ENCODE results near the gene CDX1.

The CDX1 gene

DNA sequence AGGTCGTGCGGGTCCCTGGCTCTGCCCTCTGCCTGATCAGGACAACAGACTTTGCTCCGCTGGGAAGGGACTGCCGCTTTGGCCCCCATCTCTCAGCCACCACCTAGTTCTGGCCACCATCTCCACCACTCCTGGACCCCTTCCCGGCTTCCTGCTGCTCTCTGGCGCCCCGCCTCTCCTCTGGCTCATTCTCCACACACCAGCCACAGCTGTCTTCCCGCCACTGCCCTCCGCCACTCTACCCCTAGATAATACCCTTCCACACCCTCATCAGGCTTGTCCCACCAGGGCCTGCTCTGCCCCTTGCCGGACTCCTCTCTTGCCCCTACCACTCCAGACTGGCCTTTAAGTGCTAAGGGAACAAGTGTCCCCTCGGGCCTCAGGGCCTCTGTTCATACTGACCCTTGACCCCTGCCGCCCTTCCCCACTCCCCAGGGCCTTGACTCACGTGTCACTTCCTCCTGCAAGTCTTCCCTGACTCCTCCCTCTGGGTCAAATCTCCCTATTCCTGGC is 3.0 kb upstream of the CDX1 start:
- no peak for DNase-seq

DNA sequence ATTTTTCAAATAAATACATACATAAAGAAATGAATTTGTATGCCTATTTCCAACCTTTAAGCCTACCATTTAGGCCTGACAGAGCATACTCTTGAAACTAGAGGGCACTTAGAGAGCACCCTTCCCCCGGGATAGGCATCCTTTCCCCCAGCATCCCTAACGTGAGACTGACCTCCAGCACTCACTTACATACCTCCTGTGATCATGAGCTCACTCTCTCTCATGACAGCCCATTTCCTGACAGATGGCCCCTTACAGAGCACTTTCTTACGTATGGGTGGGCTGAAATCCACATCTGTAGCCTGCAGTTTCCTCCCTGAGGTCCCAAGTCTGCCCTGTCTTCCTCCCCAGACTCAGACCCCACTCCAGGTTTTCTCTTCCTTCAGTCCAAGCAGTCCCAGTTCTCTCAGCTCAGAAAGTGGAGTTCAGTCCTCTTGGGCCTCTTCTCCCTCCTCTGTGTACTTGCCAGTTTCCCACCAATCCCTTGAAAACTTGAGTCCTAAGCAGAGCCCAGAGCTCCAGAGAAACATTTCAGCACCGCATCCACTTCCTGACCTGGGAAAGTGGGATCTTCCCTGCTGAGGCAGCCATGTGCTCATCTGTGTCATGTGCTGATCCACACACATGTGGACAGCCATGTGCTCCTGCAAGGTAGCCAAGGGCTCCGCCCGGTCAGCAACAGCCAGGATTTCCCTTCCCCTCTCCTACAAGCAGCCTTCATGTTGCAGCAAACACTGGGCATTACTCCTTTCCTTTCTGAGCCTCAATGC is 2.2 kb upstream of the CDX1 start:
- DNase-seq = no peak

DNA sequence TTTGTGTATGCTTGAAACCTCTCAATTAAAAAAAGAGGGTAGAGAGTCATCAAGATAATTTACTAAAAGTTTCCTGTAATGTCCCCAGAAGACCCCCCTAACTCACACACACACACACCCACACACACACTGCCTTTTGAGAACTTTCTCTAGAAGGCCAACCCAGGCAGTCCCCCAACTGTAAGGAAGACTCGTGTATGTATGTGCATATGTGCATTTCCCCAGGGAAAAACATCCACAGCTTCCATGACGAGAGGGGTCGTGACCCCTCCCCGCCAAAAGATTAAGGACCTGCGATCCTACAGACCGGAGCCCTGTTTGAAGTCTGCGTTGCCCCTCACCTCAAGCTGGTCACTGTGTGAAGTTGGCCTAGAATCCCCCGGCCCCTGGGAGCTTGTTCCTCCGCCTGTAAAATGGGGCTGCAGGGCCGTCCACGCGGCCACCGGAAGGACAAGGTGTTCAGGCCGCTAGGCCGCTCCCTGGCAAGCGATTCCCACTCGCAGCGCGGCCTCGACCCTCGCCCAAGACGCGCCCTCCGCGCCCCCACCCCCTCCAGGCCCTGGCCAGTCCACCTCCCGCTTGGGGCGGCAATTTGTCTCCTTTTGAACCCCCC is 435 bp upstream of the CDX1 start:
- no peak for DNase-seq

DNA sequence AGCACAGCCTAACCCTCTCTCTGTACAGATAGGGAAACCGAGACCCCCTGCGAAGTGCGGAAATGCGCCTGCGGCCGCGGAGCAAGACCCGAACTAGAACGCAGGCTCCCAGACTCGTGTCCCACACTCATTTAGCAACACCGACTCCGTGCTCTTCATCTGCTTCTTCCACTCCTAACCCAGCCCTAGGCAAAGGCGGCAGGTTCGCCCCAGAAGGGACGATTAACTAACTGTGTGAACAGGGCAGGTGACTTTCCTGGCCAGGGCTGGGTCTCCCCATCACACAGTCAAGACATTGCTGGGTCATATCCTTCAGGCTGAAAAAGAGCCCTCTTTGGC is 903 bp downstream of the CDX1 start:
- DNase-seq = no peak

DNA sequence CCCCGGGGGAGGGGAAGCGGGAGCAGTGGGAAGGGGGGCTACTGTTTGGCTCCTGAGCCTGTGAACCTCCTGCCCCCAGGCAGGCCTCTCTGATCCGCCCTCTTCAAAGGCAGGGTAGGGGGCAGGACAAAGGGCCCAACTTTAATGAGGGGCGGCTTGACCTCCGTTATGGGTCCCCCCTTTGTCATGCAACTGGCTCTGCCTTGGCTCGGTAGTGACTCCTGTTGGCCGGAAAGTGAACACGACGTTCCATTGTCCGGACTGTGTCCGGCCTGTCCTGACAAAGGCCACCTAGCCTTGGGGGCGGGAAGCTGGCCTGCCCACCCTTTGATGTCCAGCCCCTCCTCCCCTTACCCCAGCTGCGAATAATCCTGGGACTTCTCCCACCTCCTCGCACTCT is 1.3 kb downstream of the CDX1 start:
- DNase-seq = no peak

DNA sequence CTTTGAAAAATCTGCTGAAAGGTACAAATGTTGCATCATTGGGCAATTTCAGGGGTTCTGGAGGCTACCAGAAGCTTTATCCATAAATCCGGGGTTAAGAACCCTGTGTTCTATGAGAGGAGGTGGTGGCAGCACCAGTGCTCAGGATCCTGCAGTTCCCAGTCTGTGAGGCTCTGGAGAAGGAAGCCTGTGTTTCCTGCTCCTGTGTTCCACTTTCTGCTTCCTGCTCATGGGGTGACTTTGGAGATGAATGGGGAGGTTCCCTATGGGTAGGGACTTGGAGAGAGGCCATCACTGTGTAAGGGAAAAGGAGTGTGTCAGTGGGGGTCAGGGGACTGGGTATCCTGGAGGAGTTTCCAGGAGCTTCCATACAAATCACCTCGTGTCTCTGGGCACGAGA is 2.3 kb downstream of the CDX1 start:
- DNase-seq = no peak

DNA sequence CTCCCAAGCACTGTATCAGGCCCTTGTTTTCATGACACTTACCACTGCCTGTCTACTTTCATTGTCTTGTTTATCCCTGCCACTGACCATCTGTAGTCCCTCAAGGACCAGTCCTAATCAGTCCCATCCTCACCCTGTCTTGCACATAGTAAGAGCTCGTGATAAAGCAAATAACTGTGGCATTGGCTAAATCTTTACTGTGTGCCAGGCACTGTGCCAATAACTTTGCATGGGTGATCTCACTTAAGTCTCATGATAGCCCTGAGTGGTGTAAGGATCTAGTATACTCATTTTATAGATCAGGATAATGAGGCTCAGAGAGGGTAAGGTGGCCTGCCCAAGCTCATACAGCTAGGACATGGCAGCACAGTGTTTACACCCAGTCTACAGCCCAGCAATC is 5.6 kb downstream of the CDX1 start:
- no peak for DNase-seq

DNA sequence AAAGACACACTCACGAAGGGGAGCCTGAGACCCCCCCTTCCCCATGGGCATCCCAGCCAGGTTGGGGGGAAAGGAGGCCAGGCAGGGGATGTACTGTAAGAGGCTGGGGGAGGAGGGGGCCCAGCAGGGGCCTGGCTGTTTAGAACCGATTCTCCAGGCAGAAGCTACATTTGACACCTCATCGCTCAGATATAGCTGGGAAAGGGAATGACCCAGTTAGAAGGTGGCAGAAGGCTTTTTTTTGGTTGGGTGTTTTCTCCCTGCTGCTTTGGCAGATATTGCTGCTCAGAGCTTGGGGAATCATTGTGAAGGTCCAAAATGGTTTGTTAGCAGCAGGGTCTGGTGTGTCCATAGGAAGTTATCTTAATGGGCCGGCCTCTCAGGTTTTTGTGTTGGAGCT is 6.0 kb downstream of the CDX1 start:
- DNase-seq = no peak

DNA sequence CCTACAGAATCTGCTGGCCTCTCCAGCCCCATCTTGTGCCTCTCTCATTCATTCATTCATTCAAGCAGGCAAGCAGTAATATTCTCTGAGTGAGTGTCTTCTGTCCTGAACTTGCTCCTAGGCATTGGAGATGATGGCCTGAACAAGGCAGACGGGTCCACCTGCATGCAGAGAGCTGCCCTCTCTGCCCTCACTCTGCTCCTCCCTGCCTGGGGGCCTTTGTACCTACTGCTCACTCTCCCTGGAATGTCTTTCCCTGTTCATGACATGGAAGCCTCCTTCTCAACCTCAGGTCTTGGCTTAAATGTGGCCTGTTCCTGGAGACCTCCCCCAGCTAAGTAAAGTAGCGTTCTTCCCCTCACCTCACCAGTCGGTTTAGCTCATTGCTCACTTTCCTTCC is 6.6 kb downstream of the CDX1 start:
- DNase-seq = no peak

DNA sequence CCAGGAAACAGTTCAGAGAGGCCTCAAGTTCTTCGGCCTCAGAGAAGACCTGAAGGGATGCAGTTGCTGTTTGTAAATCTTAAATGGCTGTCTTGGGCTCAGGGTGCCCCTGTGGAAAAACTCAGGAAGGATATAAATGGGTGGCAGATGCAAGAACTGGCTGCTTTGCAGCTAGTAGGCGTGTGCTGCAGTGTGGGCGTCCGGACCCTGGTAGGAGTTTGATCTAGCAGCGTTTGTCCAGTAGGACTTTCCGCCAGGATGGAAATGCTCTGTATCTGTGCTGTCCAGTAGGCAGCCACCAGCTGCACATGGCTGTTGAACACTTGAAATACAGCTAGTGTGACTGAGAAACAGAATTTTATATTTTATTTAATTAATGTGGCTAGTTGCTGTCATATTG is 7.7 kb downstream of the CDX1 start:
- no peak for DNase-seq

DNA sequence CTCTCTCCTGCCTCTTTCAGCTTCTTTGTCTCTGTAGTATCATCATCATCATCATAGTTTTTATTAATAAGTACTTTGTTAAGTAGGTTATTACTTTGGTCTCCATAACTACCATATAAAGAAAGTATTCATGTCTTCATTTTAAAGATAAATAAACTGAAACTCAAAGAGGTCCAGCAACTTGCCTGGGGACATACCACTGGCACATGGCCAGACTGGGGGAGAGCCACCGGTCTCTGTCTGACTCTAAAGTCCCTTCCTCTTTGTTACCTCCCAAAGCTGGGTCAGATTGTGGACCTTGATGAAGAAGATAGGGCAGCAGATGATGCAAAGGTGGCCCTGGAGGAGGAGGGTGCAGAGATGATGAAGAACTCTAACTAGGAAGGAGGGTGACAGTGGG is 8.5 kb downstream of the CDX1 start:
- no peak for DNase-seq

DNA sequence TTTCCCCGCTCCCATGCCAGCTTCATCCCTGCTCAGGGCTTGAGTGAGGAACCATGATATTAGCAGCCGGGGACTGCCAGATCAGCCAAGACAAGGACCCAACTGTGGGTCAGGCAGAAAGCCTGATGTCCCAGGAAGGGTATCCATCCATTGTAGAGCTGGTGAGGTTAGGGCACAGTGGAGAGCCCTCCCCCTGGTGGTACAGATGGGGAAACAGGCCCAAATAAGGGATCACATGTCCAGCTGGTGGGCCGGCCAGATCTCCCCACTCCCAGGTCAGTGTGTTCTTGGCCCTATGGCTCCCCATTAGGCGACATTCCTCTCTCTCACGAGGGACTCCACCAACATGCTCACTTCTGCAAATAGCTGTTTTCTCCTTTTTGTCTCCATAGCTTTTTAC is 9.0 kb downstream of the CDX1 start:
- DNase-seq = no peak

DNA sequence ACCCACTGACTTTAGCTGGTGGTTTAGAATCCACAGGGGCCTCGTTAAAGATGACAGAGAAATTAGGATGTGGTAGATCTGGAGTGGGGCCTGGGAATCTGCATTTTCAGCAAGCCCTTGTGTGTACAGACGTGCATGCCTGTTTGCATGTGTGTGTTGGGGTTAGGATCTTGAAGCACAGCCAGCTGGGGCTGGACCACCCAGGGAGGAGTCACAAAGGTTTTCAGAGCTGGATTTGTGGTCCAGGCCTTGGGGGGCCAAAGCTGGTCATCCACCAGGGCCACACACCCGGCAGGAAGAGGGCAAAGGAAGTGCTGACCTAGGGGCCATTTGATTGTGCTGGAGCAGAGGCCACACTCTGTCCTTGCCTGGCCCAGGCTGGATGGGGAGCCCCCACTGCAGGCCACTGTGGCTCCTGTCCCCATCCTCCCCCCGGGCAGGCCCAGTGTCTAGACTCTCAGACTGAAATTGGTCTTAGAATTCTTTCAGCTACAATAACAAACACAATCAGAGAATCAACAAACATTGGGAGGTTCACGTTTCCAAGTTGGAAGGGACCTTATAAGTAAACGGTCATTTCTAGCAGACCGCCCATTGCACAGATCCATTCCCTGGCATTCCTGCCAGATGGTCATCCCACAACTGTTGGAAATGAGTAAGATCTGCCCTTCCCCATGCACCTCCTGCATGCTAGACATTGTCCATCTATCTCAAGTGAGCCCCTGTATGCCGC is 10.3 kb downstream of the CDX1 start:
- DNase-seq = no peak

DNA sequence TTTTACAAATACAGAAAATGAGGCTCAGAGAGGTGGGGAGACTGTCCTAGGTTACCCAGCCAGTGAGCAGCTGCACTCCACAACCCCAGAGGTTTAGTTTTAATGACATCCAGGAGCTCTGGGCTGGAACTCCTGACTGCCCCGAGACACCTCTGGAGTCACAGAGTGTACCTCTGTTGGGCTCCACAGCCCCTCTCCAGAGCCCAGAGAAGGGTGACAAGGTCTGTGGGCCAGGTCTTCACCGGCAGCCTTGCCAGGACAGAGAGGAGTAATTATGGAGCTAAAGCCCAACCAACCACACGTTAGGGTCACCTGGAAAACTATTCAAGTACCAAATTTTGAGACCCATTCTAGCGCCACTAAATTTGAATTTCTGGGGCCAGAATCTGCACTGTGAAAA is 11.1 kb downstream of the CDX1 start:
- no peak for DNase-seq

DNA sequence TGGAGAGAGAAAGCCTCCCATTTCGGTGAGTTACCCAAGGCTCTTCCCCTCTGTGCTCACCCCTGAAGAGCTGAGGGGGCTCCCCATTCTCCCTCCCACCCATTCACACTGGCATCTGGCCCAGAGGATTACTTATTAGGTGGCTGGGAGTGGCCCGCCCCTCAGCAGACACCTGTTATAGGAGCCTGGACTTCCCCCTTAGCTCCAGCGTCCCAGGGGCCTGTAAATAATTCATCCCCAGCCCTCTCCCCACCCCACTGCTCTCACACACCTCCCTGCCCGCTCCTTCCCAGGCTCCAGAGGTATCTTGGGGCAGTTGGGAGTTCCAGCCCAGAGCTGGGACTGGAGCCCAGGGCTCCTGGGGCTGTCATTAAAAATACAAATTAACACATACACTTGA is 11.7 kb downstream of the CDX1 start:
- no peak for DNase-seq

DNA sequence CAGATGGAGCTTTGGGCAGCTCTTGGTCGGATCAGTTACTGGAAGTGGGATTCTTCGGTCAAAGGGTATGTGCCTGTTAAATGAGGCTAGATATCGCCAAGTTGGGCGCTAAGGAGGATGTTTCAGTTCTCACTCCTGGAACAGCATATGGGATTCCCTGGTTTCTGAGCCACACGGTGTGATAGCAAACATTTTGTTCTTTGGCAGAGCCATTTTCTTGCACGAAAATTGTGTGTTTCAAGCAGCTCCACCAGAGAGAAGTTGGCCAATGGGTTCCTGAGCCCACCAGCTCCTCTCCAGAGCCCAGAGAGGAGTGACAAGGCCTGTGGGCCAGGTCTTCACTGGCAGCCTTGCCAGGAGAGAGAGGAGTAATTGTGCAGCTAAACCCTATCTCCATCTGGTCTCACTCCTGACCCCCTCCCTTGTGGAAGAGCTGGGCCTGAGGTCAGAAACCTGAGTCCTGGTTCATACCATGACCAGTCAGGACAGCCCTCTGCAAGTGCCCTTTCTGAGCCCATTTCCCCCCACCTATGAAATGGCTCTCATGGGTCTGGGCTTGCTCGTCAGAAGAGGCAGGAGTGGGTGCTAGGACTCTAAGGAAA is 12.5 kb downstream of the CDX1 start:
- DNase-seq = no peak

DNA sequence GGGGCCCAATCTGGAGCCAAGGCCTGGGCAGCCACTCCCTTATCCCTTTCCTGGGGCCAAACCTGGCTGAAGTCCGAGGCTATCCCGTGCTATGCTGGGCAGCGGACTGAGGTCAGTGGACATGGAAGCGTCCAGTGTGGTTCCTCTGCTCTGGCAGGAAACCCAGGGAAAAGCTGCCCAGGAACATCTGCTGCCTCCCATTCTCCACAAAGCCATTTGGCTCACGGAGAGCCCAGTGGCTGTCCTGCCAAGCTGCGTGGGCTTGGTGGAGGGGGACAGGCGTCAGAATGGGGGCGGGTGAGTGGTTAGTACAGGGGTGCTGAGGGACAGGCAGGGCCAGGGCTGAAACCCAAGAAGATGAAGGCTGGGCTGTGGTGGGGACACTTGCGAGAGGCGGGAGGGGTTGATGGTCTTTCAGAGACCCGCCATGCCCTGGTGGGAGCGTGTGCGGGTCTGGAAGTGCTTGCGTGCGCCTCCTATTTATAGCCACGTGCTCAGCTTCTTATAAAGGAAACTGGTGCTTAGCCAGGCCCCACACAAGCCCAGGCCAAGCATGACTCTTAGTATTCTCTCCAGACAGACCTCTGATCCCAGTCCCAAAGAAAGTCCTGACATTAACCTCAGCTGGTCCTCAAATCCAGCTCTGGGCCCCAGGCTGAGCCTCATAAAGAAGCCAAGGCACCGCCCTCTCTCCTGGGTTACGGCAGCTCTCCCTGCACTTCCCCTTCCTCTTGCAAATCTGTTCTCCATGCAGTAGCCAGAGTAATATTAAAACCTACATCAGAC is 13.9 kb downstream of the CDX1 start:
- no peak for DNase-seq

DNA sequence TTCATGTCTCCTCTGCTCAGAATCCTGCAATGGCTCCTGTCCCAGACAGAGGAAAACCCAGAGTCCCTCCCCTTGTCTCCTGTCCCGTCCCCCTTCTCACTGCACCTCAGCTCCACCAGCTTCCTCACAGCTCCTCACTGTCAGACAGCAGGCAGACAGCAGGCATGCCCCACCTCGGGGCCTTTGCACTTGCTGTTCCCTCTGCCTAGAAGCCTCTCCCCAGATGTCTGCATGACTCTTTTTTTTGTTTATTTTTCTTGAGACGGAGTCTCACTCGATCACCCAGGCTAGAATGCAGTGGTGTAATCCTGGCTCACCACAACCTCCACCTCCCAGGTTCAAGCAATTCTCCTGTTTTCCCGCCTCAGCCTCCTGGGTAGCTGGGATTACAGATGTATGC is 14.4 kb downstream of the CDX1 start:
- DNase-seq = no peak

DNA sequence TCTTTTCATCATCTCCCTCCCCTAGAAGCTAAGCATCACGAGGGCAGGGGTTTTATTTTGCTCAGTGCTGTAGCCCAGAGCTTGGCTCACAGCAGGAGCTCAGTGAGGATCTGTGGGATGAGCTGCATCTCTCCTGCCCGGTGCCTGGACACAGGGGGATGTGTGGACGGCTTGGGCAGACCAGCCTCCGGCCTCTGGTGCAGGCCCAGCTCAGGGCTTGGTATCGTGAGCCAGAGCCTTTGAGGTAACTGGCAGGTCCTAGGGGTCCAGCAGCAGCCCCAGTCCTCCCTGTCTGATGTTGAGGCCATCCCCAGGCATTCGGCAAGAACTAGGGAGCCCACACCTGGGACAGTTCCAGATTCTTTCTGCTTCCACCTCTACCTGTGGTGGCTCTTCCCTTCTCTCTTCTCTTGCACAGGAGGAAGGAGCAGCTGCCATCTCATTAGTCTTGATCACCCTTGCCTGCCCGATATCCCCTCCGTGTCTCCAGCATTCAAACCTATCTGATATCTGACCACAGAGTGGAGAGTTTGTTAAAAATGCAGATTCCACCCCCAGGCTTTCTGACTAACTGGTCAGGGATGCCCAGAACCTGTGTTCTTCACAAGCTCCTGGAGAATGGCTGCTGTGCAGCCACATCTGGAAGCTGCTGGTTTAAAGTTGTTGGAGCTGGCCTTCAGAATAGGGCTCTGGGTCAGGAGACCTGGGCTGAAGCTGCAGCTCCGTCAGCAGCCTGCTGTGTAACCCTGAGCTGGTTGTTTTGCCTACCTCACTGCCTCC is 15.4 kb downstream of the CDX1 start:
- no peak for DNase-seq

DNA sequence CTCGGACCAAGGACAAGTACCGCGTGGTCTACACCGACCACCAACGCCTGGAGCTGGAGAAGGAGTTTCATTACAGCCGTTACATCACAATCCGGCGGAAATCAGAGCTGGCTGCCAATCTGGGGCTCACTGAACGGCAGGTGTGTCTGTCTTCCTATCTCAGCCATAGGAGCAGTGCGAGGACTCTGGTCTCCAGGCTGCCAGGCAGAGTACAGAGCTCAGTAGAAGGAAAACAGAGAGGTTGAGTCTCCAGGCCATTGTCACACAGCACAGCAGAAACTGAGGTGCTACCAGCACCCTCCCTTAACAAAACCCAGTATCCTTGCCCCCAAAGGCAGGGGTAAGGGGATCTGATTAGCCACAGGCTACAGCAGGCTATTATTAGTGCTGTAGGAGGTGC is 16.2 kb downstream of the CDX1 start:
- no peak for DNase-seq

DNA sequence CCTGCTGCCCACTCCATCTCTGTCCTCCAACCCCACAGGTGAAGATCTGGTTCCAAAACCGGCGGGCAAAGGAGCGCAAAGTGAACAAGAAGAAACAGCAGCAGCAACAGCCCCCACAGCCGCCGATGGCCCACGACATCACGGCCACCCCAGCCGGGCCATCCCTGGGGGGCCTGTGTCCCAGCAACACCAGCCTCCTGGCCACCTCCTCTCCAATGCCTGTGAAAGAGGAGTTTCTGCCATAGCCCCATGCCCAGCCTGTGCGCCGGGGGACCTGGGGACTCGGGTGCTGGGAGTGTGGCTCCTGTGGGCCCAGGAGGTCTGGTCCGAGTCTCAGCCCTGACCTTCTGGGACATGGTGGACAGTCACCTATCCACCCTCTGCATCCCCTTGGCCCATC is 16.9 kb downstream of the CDX1 start:
- no peak for DNase-seq

DNA sequence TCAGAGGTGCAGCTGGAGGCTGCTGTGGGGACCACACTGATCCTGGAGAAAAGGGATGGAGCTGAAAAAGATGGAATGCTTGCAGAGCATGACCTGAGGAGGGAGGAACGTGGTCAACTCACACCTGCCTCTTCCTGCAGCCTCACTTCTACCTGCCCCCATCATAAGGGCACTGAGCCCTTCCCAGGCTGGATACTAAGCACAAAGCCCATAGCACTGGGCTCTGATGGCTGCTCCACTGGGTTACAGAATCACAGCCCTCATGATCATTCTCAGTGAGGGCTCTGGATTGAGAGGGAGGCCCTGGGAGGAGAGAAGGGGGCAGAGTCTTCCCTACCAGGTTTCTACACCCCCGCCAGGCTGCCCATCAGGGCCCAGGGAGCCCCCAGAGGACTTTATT is 17.4 kb downstream of the CDX1 start:
- no peak for DNase-seq
